Keratinocyte (primary cell): ENCODE results near the gene CRIM1. TPM values are rescaled to one million over a fixed set of nuclear protein-coding genes. Genes with fewer than 3 reads are reported as not detected.
A peak's percentile ranks its signal among the peaks of the same experiment; 100 is the strongest.

ENCODE experiments used
- DNase-seq: peaks from one replicate; pipeline ENCODE4 v3.0.0-alpha.2; 2011; ENCODE audit warnings: low read depth, missing footprints, low spot score
- FAIRE-seq: peaks from 2 replicates; lab custom pipeline; 2011; peaks lifted over from hg19 to GRCh38; lab: Jason Lieb, UNC
- H2AFZ ChIP-seq: 2 replicates; pipeline ENCODE4 v1.6.0; 2012; ENCODE audit warnings: low read length, control low read depth, inconsistent platforms; ENCODE audit not compliant: control insufficient read depth
- H3K27ac ChIP-seq: 2 replicates; pipeline ENCODE4 v1.5.1; 2011; ENCODE audit warnings: low read length; ENCODE audit not compliant: control insufficient read depth, insufficient read depth
- H3K27me3 ChIP-seq: 3 replicates; pipeline ENCODE4 v1.6.0; 2011; ENCODE audit warnings: low read length; ENCODE audit not compliant: control insufficient read depth, insufficient read depth; ENCODE audit errors: extremely low read depth
- H3K36me3 ChIP-seq, 2 experiments: 2 replicates in 1 of 2; 3 replicates in 1 of 2; pipeline ENCODE4 v1.5.1; 2011; ENCODE audit warnings: low read length in 2 of 2, mild to moderate bottlenecking in 1 of 2; ENCODE audit not compliant: control insufficient read depth in 2 of 2, insufficient read depth in 2 of 2; ENCODE audit errors: extremely low read depth in 1 of 2
- H3K4me1 ChIP-seq: 3 replicates; pipeline ENCODE4 v1.5.1; 2011; ENCODE audit warnings: low read length; ENCODE audit not compliant: control insufficient read depth, insufficient read depth; ENCODE audit errors: extremely low read depth
- H3K4me2 ChIP-seq: 3 replicates; pipeline ENCODE4 v1.6.0; 2011; ENCODE audit warnings: low read depth, low read length; ENCODE audit not compliant: control insufficient read depth, insufficient read depth; ENCODE audit errors: extremely low read depth
- H3K4me3 ChIP-seq, 3 experiments: fragments of 200-600 bp in 1 of 3; sonication (generic) in 1 of 3; 2 replicates in 2 of 3; 3 replicates in 1 of 3; pipeline ENCODE4 v1.5.1; 2011 to 2016; ENCODE audit warnings: low read length in 3 of 3, mild to moderate bottlenecking in 3 of 3, control low read depth in 2 of 3, inconsistent platforms in 1 of 3, low read depth in 1 of 3, mixed read lengths in 1 of 3, mixed run types in 1 of 3, moderate library complexity in 1 of 3; ENCODE audit not compliant: control insufficient read depth in 2 of 3, insufficient read depth in 2 of 3; ENCODE audit errors: extremely low read depth in 1 of 3
- H3K79me2 ChIP-seq: 2 replicates; pipeline ENCODE4 v1.6.0; 2012; ENCODE audit warnings: low read length; ENCODE audit not compliant: control insufficient read depth, insufficient read depth
- H3K9ac ChIP-seq: 3 replicates; pipeline ENCODE4 v1.6.0; 2011; ENCODE audit warnings: low read length; ENCODE audit not compliant: control insufficient read depth, insufficient read depth; ENCODE audit errors: extremely low read depth
- H3K9me1 ChIP-seq: 3 replicates; pipeline ENCODE4 v1.6.0; 2011; ENCODE audit warnings: low read length; ENCODE audit not compliant: control insufficient read depth, insufficient read depth; ENCODE audit errors: extremely low read depth
- H3K9me3 ChIP-seq: 2 replicates; pipeline ENCODE4 v1.5.1; 2012; ENCODE audit warnings: low read depth, low read length; ENCODE audit not compliant: control insufficient read depth
- H4K20me1 ChIP-seq: 3 replicates; pipeline ENCODE4 v1.6.0; 2011; ENCODE audit warnings: low read length; ENCODE audit not compliant: control insufficient read depth, insufficient read depth; ENCODE audit errors: extremely low read depth
- EZH2 ChIP-seq: IDR thresholded peaks from one replicate; pipeline ENCODE4 v1.6.1; 2012; ENCODE audit warnings: inconsistent platforms, mild to moderate bottlenecking, low read length, moderate library complexity
- dilution Hi-C: fragments of 300-500 bp; cut with MboI; formaldehyde crosslinking; loops from one replicate; pipeline ENCODE4 v1.7.0; 2020; ENCODE audit warnings: low sequenced_read_pairs; ENCODE audit not compliant: extremely low pct_ligation_motif_present
- polyA plus RNA-seq, 5 experiments: library from polyadenylated mRNA; depleted of rRNA in 3 of 5; stranded (reverse) in 3 of 5; stranded (forward) in 1 of 5; unstranded in 1 of 5; fragments of >200 nt; gene quantifications; 1 replicate in 1 of 5; 2 replicates in 3 of 5; 3 replicates in 1 of 5; pipeline versions ENCODE4 v1.2.1 to v1.2.3, GENCODE V29; 2011 to 2012; ENCODE audit warnings: missing spikeins in 2 of 5, low read depth in 1 of 5, low replicate concordance in 1 of 5
- TF ChIP-seq, protein P1 (sequence below), 3 experiments: IDR thresholded peaks in 1 of 3; conservative IDR thresholded peaks in 1 of 3; optimal IDR thresholded peaks in 1 of 3; 2 replicates in 2 of 3; 3 replicates in 1 of 3; pipeline versions ENCODE3 to v1.5.1; 2011; ENCODE audit warnings: low read length in 3 of 3, mild to moderate bottlenecking in 3 of 3, moderate library complexity in 2 of 3, control low read depth in 1 of 3, inconsistent platforms in 1 of 3; ENCODE audit not compliant: insufficient read depth in 2 of 3; ENCODE audit errors: extremely low read depth in 1 of 3

Gene CRIM1
- polyA plus RNA-seq, 1 donor (not counting 4 experiments of a cell fraction or from before 2014, with no cell fraction given): 98.3 TPM

DNA sequence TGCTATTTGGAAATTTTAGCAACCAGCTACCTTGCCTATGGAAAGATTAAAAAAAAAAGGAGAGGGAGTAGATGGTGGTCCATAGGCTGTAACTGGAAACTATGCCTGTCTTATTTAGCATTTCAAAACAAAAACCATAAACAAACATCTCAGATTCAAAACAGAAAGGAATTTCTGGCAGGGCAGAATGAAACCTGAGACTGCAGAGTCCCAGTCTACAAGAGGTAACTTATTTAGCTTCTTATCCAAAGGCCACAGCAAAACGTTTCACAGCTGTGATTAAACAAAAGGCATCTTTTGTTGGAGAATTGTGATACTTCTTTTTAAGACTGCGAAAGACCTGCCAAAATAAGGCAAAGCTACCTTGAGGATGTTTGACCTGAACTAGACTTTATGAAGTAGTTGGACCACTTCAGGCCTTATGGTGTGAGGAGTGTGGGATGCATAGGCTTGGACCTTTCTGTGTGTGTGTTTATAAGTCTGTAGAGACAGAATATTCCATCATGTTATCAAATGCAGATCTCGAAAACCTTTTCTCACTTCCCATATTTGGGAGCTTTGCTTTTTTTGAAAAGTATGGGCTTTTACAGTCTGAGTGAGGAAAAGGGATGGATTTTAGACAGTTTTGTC is 11.0 kb downstream of the CRIM1 start:
- DNase-seq (no peak), FAIRE-seq (peak; percentile 62)
- no peaks in the 10 kb centered on the region for H4K20me1 ChIP-seq
- H3K9me1 ChIP-seq: no peaks in the 10 kb centered on the region
- dilution Hi-C loops: no loop called here
- peak overlapping the region; percentile 74 for H3K27ac ChIP-seq
- no peak for TF ChIP-seq EZH2
- TF ChIP-seq, protein P1, sequence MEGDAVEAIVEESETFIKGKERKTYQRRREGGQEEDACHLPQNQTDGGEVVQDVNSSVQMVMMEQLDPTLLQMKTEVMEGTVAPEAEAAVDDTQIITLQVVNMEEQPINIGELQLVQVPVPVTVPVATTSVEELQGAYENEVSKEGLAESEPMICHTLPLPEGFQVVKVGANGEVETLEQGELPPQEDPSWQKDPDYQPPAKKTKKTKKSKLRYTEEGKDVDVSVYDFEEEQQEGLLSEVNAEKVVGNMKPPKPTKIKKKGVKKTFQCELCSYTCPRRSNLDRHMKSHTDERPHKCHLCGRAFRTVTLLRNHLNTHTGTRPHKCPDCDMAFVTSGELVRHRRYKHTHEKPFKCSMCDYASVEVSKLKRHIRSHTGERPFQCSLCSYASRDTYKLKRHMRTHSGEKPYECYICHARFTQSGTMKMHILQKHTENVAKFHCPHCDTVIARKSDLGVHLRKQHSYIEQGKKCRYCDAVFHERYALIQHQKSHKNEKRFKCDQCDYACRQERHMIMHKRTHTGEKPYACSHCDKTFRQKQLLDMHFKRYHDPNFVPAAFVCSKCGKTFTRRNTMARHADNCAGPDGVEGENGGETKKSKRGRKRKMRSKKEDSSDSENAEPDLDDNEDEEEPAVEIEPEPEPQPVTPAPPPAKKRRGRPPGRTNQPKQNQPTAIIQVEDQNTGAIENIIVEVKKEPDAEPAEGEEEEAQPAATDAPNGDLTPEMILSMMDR (optimal IDR thresholded peaks at IDR 0.05 in 1 of 3, IDR thresholded peaks at IDR 0.05 in 1 of 3, conservative IDR thresholded peaks at IDR 0.05 in 1 of 3; ENCODE audit: extremely low read depth in 1 of 3, insufficient read depth in 2 of 3, low read length in 3 of 3): no peak
- peaks cover 0 to 2% of the 10 kb centered on the region in 2 experiments for H3K36me3 ChIP-seq
- H3K4me2 ChIP-seq: peak overlapping the region; percentile 67
- peaks cover 96% of the 10 kb centered on the region for H3K4me1 ChIP-seq
- H3K79me2 ChIP-seq: peaks cover 93% of the 10 kb centered on the region
- H3K27me3 ChIP-seq: no peaks in the 10 kb centered on the region
- peak overlapping the region in 1 of 3 experiments; percentile 2 for H3K4me3 ChIP-seq
- H3K9ac ChIP-seq: peak overlapping the region; percentile 23
- H2AFZ ChIP-seq: no peak overlapping the region
- H3K9me3 ChIP-seq: no peaks in the 10 kb centered on the region

- Histone ChIP-seq H3K4me1 (peaks cover 95% of the 10 kb centered on the region), H3K9me3 (no peaks in the 10 kb centered on the region), H2AFZ (no peak overlapping the region), H3K4me3 (peak overlapping the region in 2 of 3 experiments; percentile 43 to 61), H3K79me2 (peaks cover 87% of the 10 kb centered on the region), H3K36me3 (peaks cover 0 to 2% of the 10 kb centered on the region in 2 experiments), H3K27me3 (no peaks in the 10 kb centered on the region), H4K20me1 (no peaks in the 10 kb centered on the region), H3K27ac (peak overlapping the region; percentile 74), H3K9me1 (no peaks in the 10 kb centered on the region), H3K4me2 (peak overlapping the region; percentile 67), H3K9ac (peak overlapping the region; percentile 5)
- TF ChIP-seq EZH2: no peak
- FAIRE-seq: no peak
- DNase-seq: no peak
- dilution Hi-C loops: no loop called here
Observed at GRCh38 chr2:36367486-36367885, 11.9 kb downstream of the CRIM1 start.
